Measurements from ENCODE around the gene TRPM6.

DNA sequence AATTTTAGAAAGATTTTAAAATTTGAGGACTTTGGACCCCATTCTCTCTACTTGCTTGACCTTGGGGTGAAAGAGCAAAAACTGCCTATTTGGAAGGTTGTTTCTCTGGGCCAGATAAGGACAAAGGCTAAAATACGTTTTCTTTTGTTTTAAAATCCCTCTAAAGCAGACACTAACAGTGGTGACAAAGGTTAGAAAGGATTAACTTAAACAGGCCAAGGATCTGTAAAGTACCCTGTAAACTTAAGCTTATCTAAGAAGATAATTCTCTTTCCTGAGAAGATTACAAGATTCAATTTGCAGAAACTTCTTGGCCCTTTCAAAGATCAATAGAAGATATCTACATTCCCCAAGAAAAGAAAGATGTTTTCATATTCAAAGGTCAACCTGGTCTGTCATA is 12.1 kb downstream of the TRPM6 start:
- TF ChIP-seq ZNF384 (IDR thresholded peaks at IDR 0.05) (no peak), FOXM1 (IDR thresholded peaks at IDR 0.05; ENCODE audit: borderline replicate concordance) (no peak), BHLHE40 (IDR thresholded peaks at IDR 0.05; ENCODE audit: borderline replicate concordance) (no peak), ELF4 (IDR thresholded peaks at IDR 0.05) (no peak), L3MBTL2 (conservative IDR thresholded peaks at IDR 0.05) (no peak), SP1 (IDR thresholded peaks at IDR 0.05) (no peak), FOXK2 (IDR thresholded peaks at IDR 0.05) (no peak), FOXA1 (IDR thresholded peaks at IDR 0.05) (no peak), ARNT (IDR thresholded peaks at IDR 0.05) (no peak), LEF1 (IDR thresholded peaks at IDR 0.05; ENCODE audit: borderline replicate concordance) (no peak), HDGF (IDR thresholded peaks at IDR 0.05; ENCODE audit: borderline replicate concordance) (no peak)
- TF ChIP-seq, protein P1, sequence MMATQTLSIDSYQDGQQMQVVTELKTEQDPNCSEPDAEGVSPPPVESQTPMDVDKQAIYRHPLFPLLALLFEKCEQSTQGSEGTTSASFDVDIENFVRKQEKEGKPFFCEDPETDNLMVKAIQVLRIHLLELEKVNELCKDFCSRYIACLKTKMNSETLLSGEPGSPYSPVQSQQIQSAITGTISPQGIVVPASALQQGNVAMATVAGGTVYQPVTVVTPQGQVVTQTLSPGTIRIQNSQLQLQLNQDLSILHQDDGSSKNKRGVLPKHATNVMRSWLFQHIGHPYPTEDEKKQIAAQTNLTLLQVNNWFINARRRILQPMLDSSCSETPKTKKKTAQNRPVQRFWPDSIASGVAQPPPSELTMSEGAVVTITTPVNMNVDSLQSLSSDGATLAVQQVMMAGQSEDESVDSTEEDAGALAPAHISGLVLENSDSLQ (IDR thresholded peaks at IDR 0.05), result no peak

All from HEK293T (cell line).